ENCODE results near the gene SLC24A3. TPM values are rescaled to one million over a fixed set of nuclear protein-coding genes. Genes with fewer than 3 reads are reported as not detected.

Gene SLC24A3
- total and polyA plus RNA-seq, 4 donors: 1.9 to 8.4 (median 5.8) TPM

DNA sequence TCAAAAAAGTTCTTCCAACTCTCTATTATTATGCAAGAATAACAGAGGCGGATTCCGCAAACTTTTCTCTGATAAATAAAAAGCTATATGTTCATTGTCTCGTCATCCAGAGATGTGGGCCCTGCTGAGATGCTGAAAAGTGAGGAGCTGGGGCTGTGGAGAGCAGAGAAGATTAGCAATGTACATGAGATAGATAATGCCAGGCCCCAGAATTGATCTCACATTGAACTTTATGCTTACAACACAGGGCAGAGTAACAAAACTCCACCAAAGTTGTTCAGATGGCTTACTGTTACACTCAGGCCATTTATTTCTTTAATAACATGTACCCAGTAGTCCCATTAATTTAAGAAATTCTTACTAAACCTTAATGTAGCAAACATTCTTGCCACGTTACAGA lies 512.9 kb downstream of the SLC24A3 start:
- no peak overlapping the region for H3K9ac ChIP-seq (ENCODE audit: insufficient read depth in 1 of 2, low read length in 2 of 2)
- TF ChIP-seq, protein P1, sequence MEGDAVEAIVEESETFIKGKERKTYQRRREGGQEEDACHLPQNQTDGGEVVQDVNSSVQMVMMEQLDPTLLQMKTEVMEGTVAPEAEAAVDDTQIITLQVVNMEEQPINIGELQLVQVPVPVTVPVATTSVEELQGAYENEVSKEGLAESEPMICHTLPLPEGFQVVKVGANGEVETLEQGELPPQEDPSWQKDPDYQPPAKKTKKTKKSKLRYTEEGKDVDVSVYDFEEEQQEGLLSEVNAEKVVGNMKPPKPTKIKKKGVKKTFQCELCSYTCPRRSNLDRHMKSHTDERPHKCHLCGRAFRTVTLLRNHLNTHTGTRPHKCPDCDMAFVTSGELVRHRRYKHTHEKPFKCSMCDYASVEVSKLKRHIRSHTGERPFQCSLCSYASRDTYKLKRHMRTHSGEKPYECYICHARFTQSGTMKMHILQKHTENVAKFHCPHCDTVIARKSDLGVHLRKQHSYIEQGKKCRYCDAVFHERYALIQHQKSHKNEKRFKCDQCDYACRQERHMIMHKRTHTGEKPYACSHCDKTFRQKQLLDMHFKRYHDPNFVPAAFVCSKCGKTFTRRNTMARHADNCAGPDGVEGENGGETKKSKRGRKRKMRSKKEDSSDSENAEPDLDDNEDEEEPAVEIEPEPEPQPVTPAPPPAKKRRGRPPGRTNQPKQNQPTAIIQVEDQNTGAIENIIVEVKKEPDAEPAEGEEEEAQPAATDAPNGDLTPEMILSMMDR (IDR thresholded peaks at IDR 0.05; ENCODE audit: control extremely low read depth, extremely low read depth): no peak
- no peaks in the 10 kb centered on the region for H3K36me3 ChIP-seq (ENCODE audit: control insufficient read depth in 4 of 4, insufficient read depth in 4 of 4, low read length in 4 of 4)
- H3K4me1 ChIP-seq (ENCODE audit: control insufficient read depth in 5 of 5, insufficient read depth in 5 of 5, low read length in 5 of 5): no peaks in the 10 kb centered on the region
- ATAC-seq (ENCODE audit: insufficient read depth, low FRiP score) (no peak), DNase-seq (no peak)
- no peaks in the 10 kb centered on the region for H3K9me3 ChIP-seq (ENCODE audit: control insufficient read depth in 4 of 4, insufficient read depth in 3 of 4, low read length in 3 of 4)
- H3K27ac ChIP-seq (ENCODE audit: low read depth in 1 of 2, low read length in 1 of 2): no peak overlapping the region
- no peaks in the 10 kb centered on the region for H3K27me3 ChIP-seq (ENCODE audit: control insufficient read depth in 3 of 3, insufficient read depth in 3 of 3, low read length in 2 of 3)
- H3K4me3 ChIP-seq: no peak overlapping the region
- 93 to 95% methylated on average over 4 of the region's 4 CpGs for WGBS, 2 donors

DNA sequence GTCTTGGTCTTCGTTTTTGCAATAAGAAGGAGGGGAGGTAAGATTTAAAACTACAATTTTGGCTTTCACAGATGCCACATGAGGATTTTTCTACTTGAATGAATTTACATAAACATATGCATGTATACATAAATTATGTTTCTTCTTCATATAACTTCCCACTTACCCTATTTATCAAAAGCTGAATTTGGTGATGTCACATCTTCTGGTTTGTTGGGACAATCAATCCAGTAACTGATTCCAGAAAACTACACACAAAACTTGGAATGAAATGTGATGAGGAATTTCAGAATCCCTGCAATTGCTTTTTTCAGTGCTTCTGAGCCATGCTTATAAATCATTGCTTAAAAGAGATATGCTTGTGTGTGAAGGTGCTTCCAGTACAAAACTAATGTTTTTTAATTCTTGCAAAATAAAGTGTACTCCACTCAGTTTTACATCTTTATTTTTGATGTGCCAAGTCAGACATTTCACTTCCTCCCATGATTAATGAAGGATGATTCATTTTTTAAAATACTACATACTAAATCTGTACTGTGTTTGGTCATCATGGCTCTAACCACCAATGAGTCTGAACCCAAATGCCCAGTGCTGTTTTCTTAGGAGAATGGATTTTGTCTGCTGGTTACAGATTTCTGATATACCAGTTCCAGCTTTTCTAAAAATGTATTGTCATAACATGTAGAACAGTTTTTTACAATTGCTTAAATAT lies 513.5 kb downstream of the SLC24A3 start:
- ATAC-seq (ENCODE audit: insufficient read depth, low FRiP score): no peak
- 92 to 94% methylated on average over 1 of the region's 1 CpG for WGBS, 2 donors
- no peak overlapping the region for H3K9ac ChIP-seq (ENCODE audit: insufficient read depth in 1 of 2, low read length in 2 of 2)
- H3K4me3 ChIP-seq: no peak overlapping the region
- H3K27ac ChIP-seq (ENCODE audit: low read depth in 1 of 2, low read length in 1 of 2): no peak overlapping the region
- H3K9me3 ChIP-seq (ENCODE audit: control insufficient read depth in 4 of 4, insufficient read depth in 3 of 4, low read length in 3 of 4): no peaks in the 10 kb centered on the region
- H3K27me3 ChIP-seq (ENCODE audit: control insufficient read depth in 3 of 3, insufficient read depth in 3 of 3, low read length in 2 of 3): no peaks in the 10 kb centered on the region
- no peaks in the 10 kb centered on the region for H3K36me3 ChIP-seq (ENCODE audit: control insufficient read depth in 4 of 4, insufficient read depth in 4 of 4, low read length in 4 of 4)
- TF ChIP-seq, protein P1 (IDR thresholded peaks at IDR 0.05; ENCODE audit: control extremely low read depth, extremely low read depth): no peak
- DNase-seq: no peak
- H3K4me1 ChIP-seq (ENCODE audit: control insufficient read depth in 5 of 5, insufficient read depth in 5 of 5, low read length in 5 of 5): no peaks in the 10 kb centered on the region

DNA sequence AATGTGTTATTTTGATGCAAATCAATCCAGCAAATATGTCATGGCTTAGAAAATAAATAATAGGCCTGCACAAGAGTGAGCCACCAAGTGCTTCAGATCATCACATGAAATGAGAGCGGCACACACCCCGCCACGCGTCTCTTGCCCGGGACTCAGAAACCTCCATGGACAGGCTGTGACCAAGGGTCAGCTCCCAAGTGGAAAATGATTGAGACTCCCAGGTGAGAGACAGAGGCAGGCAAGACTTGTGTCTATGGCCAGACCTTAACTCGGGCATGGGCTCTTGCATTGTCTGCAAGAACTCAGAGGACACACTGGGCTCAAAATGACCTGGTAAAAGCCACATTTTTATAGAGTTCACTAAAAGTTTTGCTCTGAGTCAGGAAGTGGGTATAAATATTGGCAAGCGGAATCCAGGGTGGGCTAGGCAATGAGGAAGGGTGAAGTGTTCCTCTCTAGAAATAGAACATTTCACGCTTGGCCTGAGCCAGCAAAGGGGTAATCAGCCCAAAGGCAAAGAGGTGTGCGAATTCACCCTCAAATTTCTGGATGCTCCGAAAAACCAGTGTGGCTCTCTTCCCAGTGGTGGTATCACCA lies 514.9 kb downstream of the SLC24A3 start:
- Histone ChIP-seq H3K9me3 (ENCODE audit: control insufficient read depth in 4 of 4, insufficient read depth in 3 of 4, low read length in 3 of 4) (no peaks in the 10 kb centered on the region), H3K9ac (ENCODE audit: insufficient read depth in 1 of 2, low read length in 2 of 2) (no peak overlapping the region), H3K36me3 (ENCODE audit: control insufficient read depth in 4 of 4, insufficient read depth in 4 of 4, low read length in 4 of 4) (no peaks in the 10 kb centered on the region), H3K27ac (ENCODE audit: low read depth in 1 of 2, low read length in 1 of 2) (no peak overlapping the region), H3K27me3 (ENCODE audit: control insufficient read depth in 3 of 3, insufficient read depth in 3 of 3, low read length in 2 of 3) (no peaks in the 10 kb centered on the region), H3K4me1 (ENCODE audit: control insufficient read depth in 5 of 5, insufficient read depth in 5 of 5, low read length in 5 of 5) (no peaks in the 10 kb centered on the region), H3K4me3 (no peak overlapping the region)
- ATAC-seq (ENCODE audit: insufficient read depth, low FRiP score) (no peak), DNase-seq (no peak)
- TF ChIP-seq, protein P1 (IDR thresholded peaks at IDR 0.05; ENCODE audit: control extremely low read depth, extremely low read depth): no peak
- WGBS, 2 donors: 90 to 93% methylated on average over 10 of the region's 10 CpGs

All from lung (tissue), 12 donors.